GM06990 (cell line): ENCODE data around the gene HIVEP1.

Experiments
- DNase-seq: peaks from one replicate; pipeline ENCODE4 v3.0.0-alpha.2; 2011; ENCODE audit not compliant: insufficient read length; ENCODE audit errors: extremely low read depth
- H3K27me3 ChIP-seq: replicated peaks from 2 replicates; pipeline ENCODE4 v1.6.0; 2011; ENCODE audit warnings: low read length; ENCODE audit not compliant: control insufficient read depth, insufficient read depth
- H3K36me3 ChIP-seq: 2 replicates; pipeline ENCODE4 v1.5.1; 2011; ENCODE audit warnings: low read length; ENCODE audit not compliant: control insufficient read depth, insufficient read depth
- H3K4me3 ChIP-seq: replicated peaks from 2 replicates; pipeline ENCODE4 v1.5.1; 2011; ENCODE audit warnings: low read depth, mild to moderate bottlenecking, control low read depth, low read length
- TF ChIP-seq, protein P1 (sequence below): IDR thresholded peaks from 2 replicates; pipeline ENCODE4 v1.5.1; 2011; ENCODE audit warnings: low read length, control low read depth, mild to moderate bottlenecking, inconsistent platforms; ENCODE audit not compliant: insufficient read depth, poor library complexity, severe bottlenecking

HIVEP1 gene

DNA sequence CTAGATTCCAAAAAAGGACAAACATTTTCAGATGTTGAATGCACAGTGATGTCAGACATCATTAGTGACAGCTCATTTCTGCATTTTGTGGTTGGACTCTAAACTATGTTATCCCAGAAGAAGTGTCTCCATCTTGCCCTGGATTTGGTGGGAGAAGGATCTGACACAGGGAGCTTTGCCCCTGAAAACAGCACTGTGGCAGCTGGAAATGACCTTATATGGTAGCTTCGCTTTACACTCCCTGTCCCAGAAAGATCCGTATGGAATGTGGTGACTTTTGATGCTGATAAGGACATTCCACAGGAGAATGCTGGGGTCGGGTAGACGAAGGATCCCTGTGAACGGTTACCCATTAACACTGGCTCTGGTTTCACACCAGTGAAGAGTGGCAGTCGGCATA lies 190.9 kb downstream of the HIVEP1 start:
- no peaks in the 10 kb centered on the region for H3K27me3 ChIP-seq
- no peak for DNase-seq
- no peaks in the 10 kb centered on the region for H3K36me3 ChIP-seq
- H3K4me3 ChIP-seq, result no peak overlapping the region
- TF ChIP-seq, protein P1, sequence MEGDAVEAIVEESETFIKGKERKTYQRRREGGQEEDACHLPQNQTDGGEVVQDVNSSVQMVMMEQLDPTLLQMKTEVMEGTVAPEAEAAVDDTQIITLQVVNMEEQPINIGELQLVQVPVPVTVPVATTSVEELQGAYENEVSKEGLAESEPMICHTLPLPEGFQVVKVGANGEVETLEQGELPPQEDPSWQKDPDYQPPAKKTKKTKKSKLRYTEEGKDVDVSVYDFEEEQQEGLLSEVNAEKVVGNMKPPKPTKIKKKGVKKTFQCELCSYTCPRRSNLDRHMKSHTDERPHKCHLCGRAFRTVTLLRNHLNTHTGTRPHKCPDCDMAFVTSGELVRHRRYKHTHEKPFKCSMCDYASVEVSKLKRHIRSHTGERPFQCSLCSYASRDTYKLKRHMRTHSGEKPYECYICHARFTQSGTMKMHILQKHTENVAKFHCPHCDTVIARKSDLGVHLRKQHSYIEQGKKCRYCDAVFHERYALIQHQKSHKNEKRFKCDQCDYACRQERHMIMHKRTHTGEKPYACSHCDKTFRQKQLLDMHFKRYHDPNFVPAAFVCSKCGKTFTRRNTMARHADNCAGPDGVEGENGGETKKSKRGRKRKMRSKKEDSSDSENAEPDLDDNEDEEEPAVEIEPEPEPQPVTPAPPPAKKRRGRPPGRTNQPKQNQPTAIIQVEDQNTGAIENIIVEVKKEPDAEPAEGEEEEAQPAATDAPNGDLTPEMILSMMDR, result no peak

DNA sequence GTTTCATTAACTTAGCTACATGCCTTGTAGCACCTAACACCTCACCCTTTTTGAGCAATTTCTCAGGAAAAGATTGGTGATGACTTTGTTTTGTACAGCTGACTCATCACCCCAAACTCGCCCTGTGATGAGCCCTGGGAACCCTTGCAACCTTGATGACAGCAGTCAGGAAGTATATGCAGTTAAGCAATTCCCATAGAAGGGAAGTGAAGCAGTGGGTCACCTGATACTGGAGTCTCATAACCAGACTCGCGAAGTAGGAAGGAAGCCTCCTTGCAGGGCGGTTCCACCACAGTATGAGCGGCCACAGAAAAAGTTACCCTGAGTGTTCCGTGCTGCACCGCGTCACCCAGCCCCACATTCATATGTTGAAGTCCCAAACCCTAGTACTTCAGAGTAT lies 196.1 kb downstream of the HIVEP1 start:
- TF ChIP-seq, protein P1, result no peak
- DNase-seq, result no peak
- no peaks in the 10 kb centered on the region for H3K36me3 ChIP-seq
- no peaks in the 10 kb centered on the region for H3K27me3 ChIP-seq
- H3K4me3 ChIP-seq, result no peak overlapping the region

DNA sequence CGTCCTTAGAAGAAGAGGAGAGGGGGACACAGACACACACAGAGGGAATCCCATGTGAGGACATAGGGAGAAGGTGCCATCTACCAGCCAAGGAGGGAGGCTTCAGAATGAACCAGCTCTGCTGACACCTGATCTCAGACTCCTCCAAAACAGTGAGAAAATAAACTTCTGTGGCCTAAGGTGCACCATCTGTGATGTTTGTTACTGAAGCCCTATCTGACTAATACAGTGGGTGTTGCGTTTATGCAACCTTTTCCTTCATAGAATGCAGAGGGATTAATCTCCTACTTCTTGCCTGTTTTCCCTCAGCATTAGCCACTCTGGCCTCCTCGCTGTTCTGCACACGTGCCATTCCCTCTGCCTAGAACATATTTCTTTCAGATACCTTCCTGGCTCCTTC lies 196.6 kb downstream of the HIVEP1 start:
- no peaks in the 10 kb centered on the region for H3K36me3 ChIP-seq
- no peaks in the 10 kb centered on the region for H3K27me3 ChIP-seq
- no peak for DNase-seq
- TF ChIP-seq, protein P1, result no peak
- no peak overlapping the region for H3K4me3 ChIP-seq
